HEK293 (cell line): ENCODE results near the gene TYROBP.
A peak's percentile ranks its signal among the peaks of the same experiment; 100 is the strongest.

Source experiments
- EGR2 ChIP-seq: fragments of 450-650 bp; formaldehyde crosslinking; IDR thresholded peaks from 2 replicates; pipeline ENCODE4 v1.5.1; 2016; ENCODE audit warnings: low read depth, missing biosample characterization, missing genetic modification characterization
- INSM2 ChIP-seq: fragments of 450-650 bp; formaldehyde crosslinking; IDR thresholded peaks from 2 replicates; pipeline ENCODE4 v1.5.1; 2016; ENCODE audit warnings: missing biosample characterization, missing genetic modification characterization
- KLF1 ChIP-seq: fragments of 450-650 bp; formaldehyde crosslinking; IDR thresholded peaks from 2 replicates; pipeline ENCODE4 v1.5.1; 2016; ENCODE audit warnings: missing biosample characterization, missing genetic modification characterization
- KLF10 ChIP-seq: fragments of 450-650 bp; IDR thresholded peaks from 2 replicates; pipeline ENCODE4 v1.5.1; 2018; ENCODE audit warnings: missing biosample characterization, mild to moderate bottlenecking, missing genetic modification characterization
- OVOL3 ChIP-seq: fragments of 450-650 bp; formaldehyde crosslinking; IDR thresholded peaks from 2 replicates; pipeline ENCODE4 v1.5.1; 2016; ENCODE audit warnings: missing biosample characterization, missing genetic modification characterization
- SCRT2 ChIP-seq: fragments of 450-650 bp; formaldehyde crosslinking; IDR thresholded peaks from 2 replicates; pipeline ENCODE4 v1.5.1; 2016; ENCODE audit warnings: missing biosample characterization, missing genetic modification characterization
- TCF7L2 ChIP-seq: IDR thresholded peaks from 2 replicates; pipeline ENCODE4 v1.6.1; 2011; ENCODE audit warnings: low read depth, mild to moderate bottlenecking, inconsistent platforms, low read length, moderate library complexity, borderline replicate concordance
- YY2 ChIP-seq: fragments of 450-650 bp; formaldehyde crosslinking; IDR thresholded peaks from 2 replicates; pipeline ENCODE4 v1.5.1; 2016; ENCODE audit warnings: missing biosample characterization, missing genetic modification characterization
- ZBTB10 ChIP-seq: fragments of 450-650 bp; formaldehyde crosslinking; IDR thresholded peaks from 2 replicates; pipeline ENCODE4 v1.5.1; 2016; ENCODE audit warnings: missing biosample characterization, missing genetic modification characterization
- ZBTB11 ChIP-seq: fragments of 450-650 bp; formaldehyde crosslinking; conservative IDR thresholded peaks from 2 replicates; pipeline ENCODE4 v1.5.1; 2016; ENCODE audit warnings: low read depth, missing biosample characterization, missing genetic modification characterization
- ZBTB17 ChIP-seq: fragments of 450-650 bp; formaldehyde crosslinking; IDR thresholded peaks from 2 replicates; pipeline ENCODE4 v1.5.1; 2016; ENCODE audit warnings: missing biosample characterization, missing genetic modification characterization
- ZFP41 ChIP-seq: fragments of 450-650 bp; formaldehyde crosslinking; IDR thresholded peaks from 2 replicates; pipeline ENCODE4 v1.5.1; 2016; ENCODE audit warnings: missing biosample characterization, missing genetic modification characterization, borderline replicate concordance
- ZNF10 ChIP-seq: fragments of 450-650 bp; formaldehyde crosslinking; IDR thresholded peaks from 2 replicates; pipeline ENCODE4 v1.5.1; 2017; ENCODE audit warnings: missing biosample characterization, missing genetic modification characterization
- ZNF140 ChIP-seq: fragments of 450-650 bp; formaldehyde crosslinking; IDR thresholded peaks from 2 replicates; pipeline ENCODE4 v1.5.1; 2016; ENCODE audit warnings: missing biosample characterization, missing genetic modification characterization
- ZNF18 ChIP-seq: fragments of 450-650 bp; formaldehyde crosslinking; IDR thresholded peaks from 2 replicates; pipeline ENCODE4 v1.5.1; 2016; ENCODE audit warnings: missing biosample characterization, missing genetic modification characterization
- ZNF211 ChIP-seq: fragments of 450-650 bp; formaldehyde crosslinking; IDR thresholded peaks from 2 replicates; pipeline ENCODE4 v1.5.1; 2016; ENCODE audit warnings: low read depth, missing biosample characterization, missing genetic modification characterization
- ZNF214 ChIP-seq: fragments of 450-650 bp; formaldehyde crosslinking; IDR thresholded peaks from 2 replicates; pipeline ENCODE4 v1.5.1; 2017; ENCODE audit warnings: missing biosample characterization, mild to moderate bottlenecking, missing genetic modification characterization, borderline replicate concordance
- ZNF324 ChIP-seq: fragments of 450-650 bp; formaldehyde crosslinking; IDR thresholded peaks from 2 replicates; pipeline ENCODE4 v1.5.1; 2016; ENCODE audit warnings: missing biosample characterization, missing genetic modification characterization
- ZNF335 ChIP-seq: fragments of 450-650 bp; formaldehyde crosslinking; conservative IDR thresholded peaks from 2 replicates; pipeline ENCODE4 v1.5.1; 2016; ENCODE audit warnings: missing biosample characterization, missing genetic modification characterization
- ZNF366 ChIP-seq: fragments of 450-650 bp; formaldehyde crosslinking; conservative IDR thresholded peaks from 2 replicates; pipeline ENCODE4 v1.5.1; 2016; ENCODE audit warnings: missing biosample characterization, missing genetic modification characterization
- ZNF449 ChIP-seq: fragments of 450-650 bp; formaldehyde crosslinking; IDR thresholded peaks from 2 replicates; pipeline ENCODE4 v1.5.1; 2017; ENCODE audit warnings: missing biosample characterization, mild to moderate bottlenecking, missing genetic modification characterization, moderate library complexity
- ZNF544 ChIP-seq: fragments of 450-650 bp; formaldehyde crosslinking; IDR thresholded peaks from 2 replicates; pipeline ENCODE4 v1.5.0; 2017; ENCODE audit warnings: missing biosample characterization, missing genetic modification characterization
- ZNF580 ChIP-seq: fragments of 450-650 bp; formaldehyde crosslinking; IDR thresholded peaks from 2 replicates; pipeline ENCODE4 v1.5.1; 2016; ENCODE audit warnings: missing biosample characterization, missing genetic modification characterization
- ZNF610 ChIP-seq: fragments of 450-650 bp; formaldehyde crosslinking; IDR thresholded peaks from 2 replicates; pipeline ENCODE4 v1.5.1; 2016; ENCODE audit warnings: missing biosample characterization, missing genetic modification characterization, borderline replicate concordance
- ZNF654 ChIP-seq: fragments of 450-650 bp; formaldehyde crosslinking; IDR thresholded peaks from 2 replicates; pipeline ENCODE4 v1.5.1; 2016; ENCODE audit warnings: low read depth, missing biosample characterization, missing genetic modification characterization
- ZNF677 ChIP-seq: fragments of 450-650 bp; IDR thresholded peaks from 2 replicates; pipeline ENCODE4 v1.5.0; 2018; ENCODE audit warnings: missing biosample characterization, mild to moderate bottlenecking, missing genetic modification characterization, moderate library complexity
- ZSCAN18 ChIP-seq: fragments of 450-650 bp; formaldehyde crosslinking; IDR thresholded peaks from 2 replicates; pipeline ENCODE4 v1.5.1; 2016; ENCODE audit warnings: missing biosample characterization, missing genetic modification characterization

TYROBP gene

GRCh38 chr19:35931161-35931873 is 23.2 kb upstream of the TYROBP start (continued):
- peak; percentile 99 for TF ChIP-seq ZBTB17 (tag by site-specific recombination)
- TF ChIP-seq ZBTB11 (tag by site-specific recombination) = peak; percentile 59; the same call in 1 of the 2 replicates
- peak; percentile 86 for TF ChIP-seq ZNF335 (tag by site-specific recombination)
- no peak for TF ChIP-seq ZNF677 (tag by site-specific recombination)
- 0 out of 2 replicates have a peak, but pooled peaks have one; percentile 22 for TF ChIP-seq OVOL3 (tag by site-specific recombination)
- no peak for TF ChIP-seq ZNF544 (tag by site-specific recombination)
- peak; percentile 91 for TF ChIP-seq ZNF324 (tag by site-specific recombination)
- no peak for TF ChIP-seq ZNF214 (tag by site-specific recombination)
- TF ChIP-seq ZBTB10 (tag by site-specific recombination) = peak; percentile 100
- no peak for TF ChIP-seq ZNF140 (tag by site-specific recombination)
- TF ChIP-seq ZNF10 (tag by site-specific recombination) = peak; percentile 16; the same call in 1 of the 2 replicates
- peak; percentile 31; the same call in 1 of the 2 replicates for TF ChIP-seq ZNF366
- no peak for TF ChIP-seq ZFP41
- TF ChIP-seq INSM2 (tag by site-specific recombination) = peak; percentile 70; the same call in 1 of the 2 replicates
- TF ChIP-seq YY2 (tag by site-specific recombination) = peak; percentile 78
- no peak for TF ChIP-seq TCF7L2
- TF ChIP-seq SCRT2 (tag by site-specific recombination) = no peak
- TF ChIP-seq EGR2 (tag by site-specific recombination) = peak; percentile 97
- no peak for TF ChIP-seq ZNF211 (tag by site-specific recombination)
- TF ChIP-seq ZNF610 = peak; percentile 24; the same call in 1 of the 2 replicates
- TF ChIP-seq ZNF18 (tag by site-specific recombination) = no peak
- peak; percentile 96 for TF ChIP-seq KLF1
- TF ChIP-seq ZNF580 (tag by site-specific recombination) = peak; percentile 98
- TF ChIP-seq ZNF654 = peak; percentile 100
- TF ChIP-seq ZSCAN18 (tag by site-specific recombination) = no peak
- TF ChIP-seq KLF10 (tag by site-specific recombination) = peak; percentile 99
- TF ChIP-seq ZNF449 = no peak; the same call in 1 of the 2 replicates
